NCI-H1436 treated with DMSO at 0.1 percent for 48 hours (cell line): ENCODE results near the gene BPHL.
"Not testable (repeated sequence)": the region's sequence is repeated elsewhere in the genome, so short reads cannot be mapped to it uniquely, and the experiment has no call there.

ENCODE experiments used
- DNase-seq: peaks from one replicate; lab custom pipeline; 2025; lab: John Stamatoyannopoulos, UW

The BPHL gene

DNA sequence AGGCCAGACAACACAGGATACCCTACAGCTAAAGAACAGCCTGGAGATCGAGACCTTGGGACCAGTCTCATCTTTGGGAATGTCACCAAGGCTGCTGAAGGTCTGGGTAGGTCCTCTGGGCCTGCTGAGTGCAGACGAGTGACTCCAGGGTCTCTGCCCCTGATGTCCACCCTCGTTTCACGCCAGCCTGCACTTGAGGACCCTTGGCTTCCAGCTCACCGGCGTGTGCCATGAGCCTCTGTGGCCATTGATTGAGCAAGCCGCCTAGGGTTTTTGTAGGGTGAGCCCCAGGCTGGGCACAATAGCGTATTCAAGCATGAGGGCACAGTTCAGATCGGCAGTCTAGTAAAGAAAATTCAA lies 4.3 kb downstream of the BPHL start:
- no peak for DNase-seq

DNA sequence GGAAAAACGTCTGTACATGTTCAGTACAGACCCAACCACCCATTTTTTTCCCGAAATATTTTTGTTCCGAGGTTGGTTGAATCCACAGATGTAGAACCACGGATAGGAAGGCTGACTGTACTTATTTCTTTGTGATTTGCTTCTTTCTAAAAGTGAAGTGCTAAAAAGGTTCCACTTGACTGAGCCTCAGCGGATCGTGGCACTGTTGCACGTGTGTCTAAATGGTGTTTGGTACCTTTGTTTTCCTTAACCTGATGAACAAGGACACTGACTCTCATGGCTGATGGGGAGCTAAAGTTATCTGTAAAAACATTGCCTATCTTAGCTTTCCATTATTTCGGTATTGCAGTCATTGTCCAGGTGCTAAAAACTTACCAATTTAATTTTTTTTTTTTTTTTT lies 6.2 kb downstream of the BPHL start:
- DNase-seq = no peak

DNA sequence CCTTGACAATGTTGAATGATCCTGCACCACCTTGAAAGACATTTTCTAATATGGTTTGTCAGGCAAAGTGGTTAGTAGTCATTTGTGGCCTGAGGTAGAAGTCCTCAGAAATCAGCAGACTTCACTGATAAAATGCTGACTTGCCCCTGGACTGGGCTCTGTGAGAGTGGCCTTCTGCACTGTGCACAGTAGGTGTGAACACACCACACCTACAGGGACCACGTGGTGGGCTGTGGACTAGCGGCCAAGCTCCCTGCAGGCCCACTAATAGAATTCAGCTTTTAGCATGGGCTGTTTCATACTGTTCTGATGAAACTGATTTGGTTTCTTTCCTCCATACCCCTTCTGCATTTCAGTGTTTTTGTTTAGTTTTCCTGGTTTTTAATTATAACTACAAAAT lies 7.3 kb downstream of the BPHL start:
- DNase-seq = no peak

DNA sequence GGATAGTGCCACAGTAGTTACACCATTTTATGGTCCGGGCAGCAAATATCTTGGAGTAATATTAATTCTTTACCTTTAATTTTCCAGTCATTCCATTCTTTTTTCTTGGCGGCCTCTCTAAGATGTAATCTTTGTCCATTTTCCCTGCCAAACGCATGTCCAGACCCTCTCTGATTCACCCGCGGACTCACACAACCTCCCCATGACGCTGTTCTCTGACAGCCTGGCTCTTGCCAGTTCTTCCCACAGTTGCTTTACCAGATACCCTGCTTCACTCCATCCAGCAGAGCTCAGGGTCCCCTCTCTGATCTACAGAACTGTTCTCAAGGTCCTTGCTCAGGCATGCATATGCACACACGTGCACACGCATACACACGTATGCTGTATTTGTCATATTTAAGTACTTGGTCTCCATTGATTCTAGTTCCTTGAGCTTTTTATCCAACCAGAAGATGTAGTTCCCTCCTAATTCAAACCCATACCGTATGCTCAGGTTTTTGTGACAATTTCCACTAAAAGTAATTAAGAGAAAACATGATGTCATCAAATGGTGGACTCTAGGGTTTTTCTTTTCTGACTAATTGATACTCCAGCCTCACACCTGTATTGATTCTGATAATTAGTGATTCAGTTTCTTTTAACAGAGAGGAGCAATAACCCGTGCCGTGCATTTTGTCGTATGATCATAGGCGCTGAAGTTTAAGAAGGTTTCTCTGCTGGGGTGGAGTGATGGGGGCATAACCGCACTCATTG lies 10.0 kb downstream of the BPHL start:
- DNase-seq = no peak

DNA sequence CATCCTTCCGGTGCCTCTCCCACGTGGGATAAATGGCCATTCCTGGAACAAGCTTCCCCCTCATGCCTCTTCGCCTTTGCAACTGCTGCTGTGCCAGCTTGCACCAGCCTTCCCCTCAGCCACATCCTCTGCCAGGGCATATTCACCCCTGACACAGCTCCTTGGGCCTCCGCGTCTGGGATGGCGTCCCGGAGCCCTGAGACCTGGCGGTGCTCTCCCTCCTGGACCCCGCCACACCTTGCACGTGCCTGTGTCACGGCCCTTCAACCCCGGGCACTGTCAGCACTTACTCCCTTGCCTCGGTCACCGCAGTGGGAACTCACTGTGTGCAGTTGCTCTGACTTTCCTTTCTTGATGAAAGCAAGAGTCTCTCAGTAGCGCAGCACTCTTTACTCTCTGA lies 13.2 kb downstream of the BPHL start:
- DNase-seq = no peak

DNA sequence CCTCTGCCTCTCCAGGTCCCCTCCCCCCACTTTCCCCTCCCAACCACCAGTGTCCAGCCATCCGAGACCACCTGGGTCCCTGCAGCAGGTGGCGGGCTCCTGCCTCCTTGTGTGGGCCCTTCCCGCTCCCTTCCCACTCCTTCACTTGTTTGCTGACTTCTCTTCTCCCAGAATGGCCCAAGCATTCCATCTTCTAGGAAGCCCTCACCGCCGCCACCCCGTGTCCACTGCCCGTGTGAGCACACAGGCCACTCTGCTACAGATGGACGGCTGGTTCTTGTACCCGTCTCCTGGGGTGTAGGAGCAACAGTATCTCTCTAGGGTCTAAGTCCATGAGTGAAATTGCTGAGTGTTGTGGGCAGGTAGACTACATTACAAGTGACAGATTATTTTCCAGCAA lies 15.0 kb downstream of the BPHL start:
- no peak for DNase-seq

DNA sequence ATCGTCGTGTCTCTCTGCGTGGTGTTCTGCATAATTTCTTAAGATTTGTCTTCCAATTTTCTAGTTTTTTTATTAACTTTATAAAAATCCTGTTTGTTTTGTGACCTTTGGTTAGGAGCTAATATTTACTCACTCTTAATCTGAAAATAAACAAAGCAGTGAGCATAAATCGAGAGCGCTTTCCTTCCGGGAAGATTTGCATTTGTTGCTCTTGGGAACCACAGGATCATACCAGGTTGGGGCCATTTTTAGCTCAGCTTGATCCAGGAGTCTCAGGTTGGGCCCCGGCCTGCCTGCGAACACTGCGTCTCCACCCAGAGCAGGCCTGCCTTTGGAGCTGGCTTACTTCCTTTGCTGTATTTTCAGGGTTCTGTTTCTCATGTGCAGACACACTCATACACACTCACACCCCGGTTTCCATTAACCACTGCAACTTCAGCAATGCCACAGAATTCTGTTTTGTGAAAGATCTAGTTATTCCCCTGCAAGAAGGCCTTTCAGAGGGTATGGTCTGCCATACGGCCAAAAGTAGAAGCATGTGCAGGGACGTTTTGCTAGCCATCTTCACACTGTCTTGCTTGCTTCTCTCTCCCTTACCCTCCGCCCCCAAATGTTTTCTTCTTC lies 17.3 kb downstream of the BPHL start:
- no peak for DNase-seq

DNA sequence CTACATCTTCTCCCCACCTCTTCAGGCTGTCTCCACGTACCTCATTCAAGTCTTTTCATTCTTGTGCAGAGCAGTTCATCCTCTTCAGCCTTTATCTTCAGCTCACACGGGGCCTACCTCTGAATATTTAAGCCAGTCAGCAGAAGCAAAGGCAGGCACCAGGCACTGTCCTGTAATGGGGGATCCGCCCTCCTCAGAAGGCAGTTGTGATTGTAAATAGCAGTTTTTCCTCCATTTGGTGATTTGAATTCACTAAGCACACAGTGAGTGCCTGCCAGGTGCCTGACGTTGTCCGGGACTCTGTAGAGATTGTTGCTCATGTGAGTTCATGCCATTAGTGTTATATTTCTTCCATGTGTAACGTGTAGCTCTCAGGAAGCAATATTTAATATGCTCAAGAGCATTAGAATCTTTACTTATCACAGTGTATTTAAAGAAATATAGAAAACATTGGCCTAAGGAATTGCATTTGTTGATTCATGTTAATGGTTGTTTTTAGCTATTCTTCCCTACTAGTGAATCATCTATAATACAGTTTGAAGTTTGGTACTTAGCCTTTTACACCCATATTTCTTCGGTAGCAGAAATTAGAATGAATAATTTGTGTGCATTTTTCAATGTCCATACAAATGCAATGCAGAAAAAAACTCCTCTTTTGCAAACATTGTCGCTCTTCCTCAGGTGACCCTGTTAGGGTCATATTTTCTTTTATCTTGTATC lies 17.9 kb downstream of the BPHL start:
- DNase-seq = no peak

DNA sequence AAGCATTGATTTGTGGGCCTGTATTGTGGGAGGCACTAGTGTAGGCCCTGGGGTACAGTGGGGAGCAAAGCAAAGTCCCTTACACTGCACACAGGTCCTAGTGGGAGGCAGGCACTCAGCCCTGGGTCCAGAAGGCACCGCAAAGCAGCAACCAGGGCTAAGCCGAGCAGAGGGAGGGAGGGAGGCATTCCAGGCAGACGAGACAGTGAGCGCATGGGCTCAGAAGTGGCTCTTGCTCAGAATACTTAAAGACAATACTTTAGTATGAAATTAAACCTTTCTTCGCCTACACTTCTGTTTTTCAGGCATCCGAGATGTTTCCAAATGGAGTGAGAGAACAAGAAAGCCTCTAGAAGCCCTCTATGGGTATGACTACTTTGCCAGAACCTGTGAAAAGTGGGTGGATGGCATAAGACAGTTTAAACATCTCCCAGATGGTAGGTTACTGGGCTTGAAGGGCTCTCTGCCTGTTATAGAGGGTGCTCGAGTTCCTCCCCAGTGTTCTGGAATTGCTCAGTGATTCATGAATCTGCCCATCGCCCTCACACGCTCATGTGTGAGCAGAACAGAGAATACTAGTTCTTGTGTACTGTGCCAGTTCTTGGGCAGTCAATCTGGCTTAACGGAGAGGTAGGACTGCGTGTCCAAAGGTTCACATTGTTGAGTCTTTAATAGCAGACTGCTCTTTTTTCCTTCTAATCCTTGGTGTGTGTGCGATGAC lies 18.7 kb downstream of the BPHL start:
- no peak for DNase-seq

DNA sequence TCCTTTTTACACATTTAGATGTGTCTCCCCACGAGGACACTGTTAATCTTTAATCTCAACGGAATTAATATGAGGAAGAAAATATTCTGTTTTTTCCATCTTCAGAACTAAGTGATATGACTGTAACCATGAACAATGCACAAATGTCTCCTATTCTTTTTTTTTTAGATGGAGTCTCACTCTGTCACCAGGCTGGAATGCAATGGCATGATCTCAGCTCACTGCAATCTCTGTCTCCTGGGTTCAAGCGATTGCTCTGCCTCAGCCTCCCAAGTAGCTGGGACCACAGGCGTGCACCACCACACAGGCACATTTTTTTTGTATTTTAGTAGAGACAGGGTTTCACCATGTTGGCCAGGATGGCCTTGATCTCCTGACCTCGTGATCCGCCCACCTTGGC lies 19.4 kb downstream of the BPHL start:
- DNase-seq = not testable (repeated sequence)

DNA sequence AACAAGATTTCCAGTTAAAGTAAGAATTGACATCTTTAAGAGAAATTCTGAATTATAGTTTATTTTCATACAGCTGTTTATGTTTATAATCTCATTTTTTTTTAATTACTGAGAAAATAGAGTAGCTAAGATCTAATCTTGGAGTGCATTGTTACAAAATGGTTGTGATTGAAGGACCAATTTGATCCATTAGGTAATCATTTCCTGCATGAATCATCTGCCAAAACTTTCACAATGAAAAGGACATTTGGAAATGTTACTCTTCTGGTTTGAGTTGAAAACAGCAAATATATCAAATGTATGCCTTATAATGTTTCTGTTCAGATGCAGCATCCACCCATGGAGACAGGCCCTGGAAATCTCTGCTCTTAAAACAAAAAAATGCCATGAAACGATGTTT lies 19.8 kb downstream of the BPHL start:
- no peak for DNase-seq

DNA sequence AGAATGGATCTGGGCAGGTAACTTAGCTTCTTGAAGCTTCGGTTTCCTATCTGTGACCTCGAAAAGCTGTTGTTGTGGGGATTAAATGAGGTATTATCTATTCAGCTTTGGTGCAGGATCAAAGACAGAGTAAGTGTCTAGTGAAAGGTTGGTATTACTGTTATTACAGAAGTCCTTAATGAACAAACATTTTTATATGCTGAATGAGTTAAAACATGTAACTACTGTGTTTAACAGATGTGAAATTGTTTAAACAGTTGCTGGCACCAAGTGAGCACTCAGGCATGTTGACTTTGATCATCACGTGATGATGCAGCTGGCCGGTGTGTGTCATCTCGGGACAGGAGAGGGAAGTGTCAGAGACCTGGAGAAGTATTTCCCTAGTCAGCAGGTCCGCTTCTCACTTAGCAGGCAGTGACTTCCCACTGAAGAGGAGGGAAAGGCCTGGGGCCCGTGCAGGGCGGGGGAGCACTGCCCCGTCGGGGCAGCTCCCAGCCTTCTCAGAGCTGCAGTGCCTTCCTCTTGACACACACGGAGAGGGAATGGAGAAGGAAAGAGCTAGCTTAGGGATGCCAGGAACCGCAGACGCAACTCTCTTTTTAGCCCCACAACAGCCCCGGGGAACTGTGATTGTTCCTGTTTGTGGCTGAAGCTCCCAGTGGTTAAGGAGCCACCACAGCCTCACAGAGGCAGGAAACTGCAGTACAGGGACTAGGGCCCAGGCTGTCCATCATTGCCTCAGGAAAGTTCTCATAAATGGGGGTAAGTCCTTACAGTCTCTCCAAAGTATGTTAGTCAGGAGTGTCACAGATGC lies 20.8 kb downstream of the BPHL start:
- DNase-seq = peak; percentile 56

DNA sequence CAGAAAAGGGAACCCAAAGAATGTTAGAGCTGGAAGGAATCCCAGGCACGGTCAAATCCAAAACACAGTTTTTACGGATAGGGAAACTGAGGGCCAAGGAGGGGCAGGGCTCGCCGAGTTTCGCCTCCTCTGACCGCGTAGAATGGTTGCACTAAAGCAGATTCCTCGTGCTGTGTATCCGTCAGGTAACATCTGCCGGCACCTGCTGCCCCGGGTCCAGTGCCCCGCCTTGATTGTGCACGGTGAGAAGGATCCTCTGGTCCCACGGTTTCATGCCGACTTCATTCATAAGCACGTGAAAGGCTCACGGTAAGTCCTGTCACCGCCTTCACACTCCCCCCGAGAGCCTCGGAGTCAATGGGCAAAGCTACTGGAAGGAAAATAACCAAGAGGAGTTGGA lies 21.7 kb downstream of the BPHL start:
- DNase-seq = no peak

DNA sequence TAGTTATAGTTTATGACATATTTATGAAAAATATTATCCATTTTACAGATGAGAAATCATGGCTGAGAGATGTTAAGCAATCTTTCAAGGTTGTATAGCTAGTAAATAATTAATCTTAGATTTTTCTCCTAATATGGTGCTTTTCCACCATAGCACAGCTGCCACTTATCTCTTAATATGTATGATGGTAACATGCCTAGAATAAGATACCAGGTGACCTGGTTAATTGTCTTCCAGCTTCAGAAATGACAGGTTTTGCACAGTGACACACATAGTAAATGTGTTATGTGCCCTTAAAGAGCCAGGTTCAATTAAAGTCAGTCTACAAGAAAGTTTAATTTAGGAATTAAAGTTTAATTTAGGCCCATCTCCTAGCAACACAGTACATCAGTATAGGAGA lies 24.0 kb downstream of the BPHL start:
- DNase-seq = no peak

DNA sequence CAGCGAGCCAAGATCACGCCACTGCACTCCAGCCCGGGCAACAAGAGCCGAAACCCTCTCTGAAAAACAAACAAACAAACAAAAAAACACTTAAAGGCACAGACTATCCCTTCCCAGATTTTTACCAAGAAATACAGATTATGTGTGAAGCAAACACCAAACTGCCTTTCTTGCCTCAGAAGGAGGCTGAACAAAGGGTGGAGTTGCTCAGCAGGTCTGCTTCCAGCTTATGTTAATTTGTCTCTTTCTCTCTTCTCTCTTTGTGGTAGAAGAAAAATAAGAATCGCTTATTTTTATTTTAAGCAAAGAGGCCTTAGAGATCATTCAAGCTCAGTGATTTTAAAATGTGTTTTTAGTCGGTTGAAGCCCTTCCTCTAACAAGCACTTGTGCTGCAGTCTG lies 24.6 kb downstream of the BPHL start:
- DNase-seq = no peak

DNA sequence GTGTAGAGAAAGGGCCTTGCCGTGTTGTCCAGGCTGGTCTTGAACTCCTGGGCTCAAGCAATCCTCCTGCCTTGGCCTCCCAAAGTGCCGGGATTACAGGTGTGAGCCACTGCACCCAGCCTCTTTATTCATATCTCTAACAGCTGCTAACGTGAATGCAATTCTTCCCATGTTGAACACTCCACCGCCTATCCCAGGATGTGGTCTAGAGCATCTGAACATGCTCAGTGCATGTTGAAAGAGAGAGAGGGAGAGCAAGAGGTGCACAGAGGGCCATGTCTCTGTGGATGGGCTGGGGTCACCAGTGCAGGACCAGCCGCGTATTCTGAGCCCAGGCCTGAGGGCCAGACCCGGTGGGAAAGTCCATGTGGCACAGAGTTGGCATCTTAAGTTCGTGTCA lies 26.1 kb downstream of the BPHL start:
- DNase-seq = no peak

DNA sequence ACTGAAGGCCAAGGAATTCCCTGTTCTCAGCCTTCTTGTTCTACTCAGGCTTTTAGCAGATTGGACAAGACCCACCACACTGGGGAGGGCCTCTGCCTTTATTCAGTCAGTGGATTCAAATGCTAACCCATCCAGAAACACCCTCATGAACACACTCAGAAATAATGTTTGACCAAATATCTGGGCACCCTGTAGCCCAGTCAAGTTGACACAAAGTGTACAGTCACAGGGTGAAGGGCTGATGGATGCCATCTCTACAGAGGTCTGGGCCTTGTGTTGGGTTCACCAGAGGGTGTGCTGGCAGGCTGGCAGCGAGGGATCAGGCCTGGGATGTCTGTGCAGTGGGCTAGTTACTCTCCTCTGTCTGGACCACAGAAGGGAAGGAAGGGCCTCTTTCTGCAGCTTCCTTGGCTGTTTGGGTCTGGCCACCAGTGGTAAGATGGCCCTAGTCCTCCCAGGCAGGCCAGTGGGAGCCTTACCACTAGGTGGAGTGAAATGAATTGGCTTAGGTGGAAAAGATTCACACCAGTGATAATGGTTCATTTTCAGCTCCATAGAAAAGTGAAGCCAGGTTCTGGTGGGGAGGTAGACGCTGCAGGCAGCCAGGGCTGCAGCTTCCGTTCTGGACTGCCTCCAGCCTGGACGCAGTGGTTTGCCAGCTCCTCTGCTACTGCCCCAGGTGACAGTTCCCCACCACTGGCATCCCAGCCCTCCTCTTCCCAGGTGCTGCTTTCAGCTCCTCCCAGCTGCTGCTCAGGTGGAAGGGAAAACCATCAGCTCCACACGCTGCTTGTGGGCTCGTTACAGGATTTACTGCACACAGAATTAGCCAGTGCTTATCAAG lies 29.6 kb downstream of the BPHL start:
- DNase-seq = no peak

DNA sequence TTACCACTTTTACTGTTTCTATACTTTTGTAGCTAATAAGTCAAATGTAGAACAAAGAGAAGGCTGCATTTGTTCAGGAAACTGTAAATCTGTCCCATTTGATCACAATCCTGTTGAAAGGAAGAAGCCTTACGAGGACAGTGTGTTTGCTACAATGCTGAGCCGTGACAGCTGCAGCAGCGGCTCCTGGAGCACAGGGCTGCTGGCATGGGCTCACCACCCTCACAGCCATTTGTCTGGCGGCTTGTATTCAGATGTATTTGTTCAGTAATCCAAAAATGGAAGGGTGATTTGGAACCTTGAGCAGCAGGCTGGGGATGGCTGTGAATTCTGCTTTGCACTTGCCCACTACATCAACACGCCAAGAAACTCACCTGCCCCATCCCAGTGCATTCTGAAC lies 33.2 kb downstream of the BPHL start:
- DNase-seq = no peak

DNA sequence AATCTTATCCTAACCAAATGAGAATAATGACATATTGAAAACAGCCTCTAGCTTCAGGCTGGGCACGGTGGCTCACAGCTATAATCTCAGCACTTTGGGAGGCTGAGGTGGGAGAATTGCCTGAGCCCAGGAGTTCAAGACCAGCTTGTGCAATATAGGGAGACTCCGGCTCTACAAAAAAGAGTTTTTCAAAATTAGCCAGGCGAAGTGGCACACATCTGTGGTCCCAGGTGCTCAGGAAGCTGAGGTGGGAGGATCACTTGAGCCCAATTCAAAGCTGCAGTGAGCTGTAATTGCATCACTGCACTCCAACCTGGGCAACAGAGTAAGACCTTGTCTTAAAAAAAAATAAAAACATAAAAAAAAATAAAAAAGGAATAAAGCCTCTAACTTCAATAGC lies 34.2 kb downstream of the BPHL start:
- no peak for DNase-seq

DNA sequence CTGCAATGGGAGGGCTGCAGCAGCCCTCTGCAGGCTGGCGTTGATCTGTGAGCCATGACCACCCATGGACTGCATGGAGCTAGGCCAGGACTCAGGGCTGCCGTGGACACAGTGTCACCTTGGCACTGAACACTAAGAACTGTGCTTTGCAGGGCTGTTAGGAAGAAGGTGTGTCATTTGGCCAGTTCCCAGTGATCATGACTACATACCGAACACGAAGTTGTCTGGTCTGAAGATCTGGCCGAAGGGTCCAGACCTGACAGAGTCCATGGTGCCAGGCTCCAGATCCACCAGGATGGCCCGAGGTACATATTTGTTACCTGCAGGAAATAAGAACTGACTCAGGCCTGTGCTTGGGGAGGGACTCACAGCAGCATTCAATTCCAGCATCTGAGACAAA lies 36.9 kb downstream of the BPHL start:
- DNase-seq = not testable (repeated sequence)
